ENCODE measurements around the gene DSG1.

Gene DSG1

DNA sequence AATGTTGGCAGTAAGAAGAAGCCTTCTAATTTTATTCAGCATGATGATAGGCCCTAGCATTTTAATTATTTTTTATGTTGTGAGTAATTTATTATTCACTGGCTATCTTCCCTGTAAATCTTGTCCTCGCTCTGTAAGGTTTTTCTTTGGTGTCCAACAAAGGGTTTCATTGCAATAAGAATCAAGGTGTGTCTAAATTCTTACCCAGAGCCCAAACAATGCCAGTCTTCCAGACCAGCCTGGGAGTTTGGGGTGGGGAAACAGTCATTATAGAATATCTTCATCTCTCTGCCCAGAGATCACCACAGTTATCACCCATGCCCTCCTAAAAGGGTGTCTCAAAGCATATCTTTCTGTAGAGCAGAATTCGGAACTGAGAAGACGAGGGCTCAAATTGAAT is 58.5 kb downstream of the DSG1 start, which contains the start of gene DSG4:
TSS of gene DSG4 (plus strand) at position 301 of the 400 bp plus-strand sequence. CDS start 135 bp downstream, outside the sequence.
- Mint-ChIP-seq H3K27ac (no peak within 1 kb of the TSS), H3K27me3 (ENCODE audit: low read depth, poor library complexity) (peaks cover 3% of the 10 kb centered on the region), H3K36me3 (ENCODE audit: low read depth) (no peaks in the 10 kb centered on the region), H3K4me1 (peaks cover 37% of the 10 kb centered on the region), H3K9me3 (no peaks in the 10 kb centered on the region), H3K4me3 (no peak within 1 kb of the TSS)
- DNase-seq = no peak
- no peak for TF ChIP-seq CTCF (IDR thresholded peaks at IDR 0.05)

DNA sequence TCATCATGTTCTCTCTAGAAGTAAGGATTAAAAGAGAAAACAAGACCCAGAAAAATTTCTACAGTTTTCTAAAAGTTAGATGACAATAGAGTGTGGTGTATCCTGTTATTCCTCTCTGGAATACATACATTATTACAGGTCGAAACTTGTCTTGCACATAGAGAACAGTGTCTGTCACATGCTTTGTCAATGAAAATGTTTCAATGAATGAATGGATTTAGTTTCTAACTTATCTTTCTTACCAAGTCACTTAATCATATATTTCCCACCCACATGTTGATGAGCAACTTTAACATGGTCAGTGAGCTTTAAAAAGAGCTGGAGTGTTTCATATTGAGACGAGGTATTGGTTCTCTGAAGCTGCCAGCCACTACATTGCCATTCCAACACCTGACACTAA is 63.0 kb downstream of the DSG1 start:
- Mint-ChIP-seq H3K4me3 (no peak overlapping the region), H3K36me3 (ENCODE audit: low read depth) (no peaks in the 10 kb centered on the region), H3K4me1 (peaks cover 6% of the 10 kb centered on the region), H3K27me3 (ENCODE audit: low read depth, poor library complexity) (peaks cover 7% of the 10 kb centered on the region), H3K27ac (no peak overlapping the region), H3K9me3 (no peaks in the 10 kb centered on the region)
- no peak for TF ChIP-seq CTCF (IDR thresholded peaks at IDR 0.05)
- DNase-seq = no peak

GRCh38 chr18:31382107-31382506 is 64.1 kb downstream of the DSG1 start:
- Mint-ChIP-seq H3K27me3 (ENCODE audit: low read depth, poor library complexity) (peaks cover 7% of the 10 kb centered on the region), H3K36me3 (ENCODE audit: low read depth) (no peaks in the 10 kb centered on the region), H3K9me3 (no peaks in the 10 kb centered on the region), H3K4me3 (no peak overlapping the region), H3K27ac (no peak overlapping the region), H3K4me1 (peaks cover 9% of the 10 kb centered on the region)
- DNase-seq = no peak
- no peak for TF ChIP-seq CTCF (IDR thresholded peaks at IDR 0.05)

GRCh38 chr18:31386741-31387140 is 68.8 kb downstream of the DSG1 start:
- DNase-seq = no peak
- H3K27ac Mint-ChIP-seq = peak overlapping the region; percentile 3
- peaks cover 9% of the 10 kb centered on the region for H3K36me3 Mint-ChIP-seq (ENCODE audit: low read depth)
- no peak for TF ChIP-seq CTCF (IDR thresholded peaks at IDR 0.05)
- no peaks in the 10 kb centered on the region for H3K9me3 Mint-ChIP-seq
- H3K4me3 Mint-ChIP-seq = no peak overlapping the region
- peaks cover 3% of the 10 kb centered on the region for H3K27me3 Mint-ChIP-seq (ENCODE audit: low read depth, poor library complexity)
- peaks cover 40% of the 10 kb centered on the region for H3K4me1 Mint-ChIP-seq

- Mint-ChIP-seq H3K4me1 (peaks cover 47% of the 10 kb centered on the region), H3K4me3 (no peak overlapping the region), H3K9me3 (peaks cover 9% of the 10 kb centered on the region), H3K36me3 (ENCODE audit: low read depth) (peaks cover 14% of the 10 kb centered on the region), H3K27ac (no peak overlapping the region), H3K27me3 (ENCODE audit: low read depth, poor library complexity) (no peaks in the 10 kb centered on the region)
- no peak for TF ChIP-seq CTCF (IDR thresholded peaks at IDR 0.05)
- DNase-seq = no peak
These were observed 75.3 kb downstream of the DSG1 start for GRCh38 chr18:31393286-31393685.

DNA sequence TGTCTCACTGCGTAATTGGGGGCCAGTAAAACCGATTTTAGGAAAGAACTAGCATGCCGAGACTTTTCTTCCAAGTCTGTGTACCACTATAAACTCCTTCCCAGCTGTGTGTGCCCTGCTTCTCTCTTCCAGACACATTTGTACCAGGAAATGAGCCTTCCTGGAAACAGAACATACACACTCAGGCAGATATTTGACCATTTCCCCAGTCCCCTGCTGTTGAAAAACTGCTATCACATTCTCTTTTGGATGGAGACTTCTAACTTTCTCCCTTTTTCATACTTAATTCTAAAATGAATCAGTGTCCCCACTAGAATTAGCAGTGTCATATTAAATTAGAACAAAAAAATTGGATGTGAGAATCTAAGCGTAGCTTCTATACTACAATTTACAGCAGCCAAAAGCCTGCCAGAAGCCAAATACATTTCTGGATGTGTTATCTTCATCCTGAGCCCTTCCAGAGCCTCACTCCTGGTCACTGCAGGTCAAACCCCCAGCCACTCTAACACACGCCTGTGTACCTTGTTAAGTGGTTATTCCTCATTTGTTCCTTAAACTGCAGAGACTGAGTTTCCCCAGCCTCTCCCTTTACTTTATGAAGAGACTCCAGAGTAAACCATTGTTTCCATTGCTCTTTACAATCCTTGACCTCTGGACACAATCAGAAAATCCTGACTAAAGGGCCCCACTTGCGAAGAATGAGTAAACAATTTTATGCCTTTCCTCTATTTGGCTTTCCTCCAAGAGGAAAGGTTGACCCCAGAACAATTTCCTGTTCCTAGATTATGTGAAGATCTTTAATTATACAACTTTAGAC is 79.0 kb downstream of the DSG1 start:
- Mint-ChIP-seq H3K9me3 (peaks cover 9% of the 10 kb centered on the region), H3K27me3 (ENCODE audit: low read depth, poor library complexity) (no peaks in the 10 kb centered on the region), H3K4me1 (peaks cover 65% of the 10 kb centered on the region), H3K4me3 (no peak overlapping the region), H3K27ac (peak overlapping the region; percentile 95), H3K36me3 (ENCODE audit: low read depth) (peaks cover 5% of the 10 kb centered on the region)
- no peak for DNase-seq
- no peak for TF ChIP-seq CTCF (IDR thresholded peaks at IDR 0.05)

Data from nephron progenitor cell (in vitro differentiated cells).